KG1 (cell line): Measurements from ENCODE around the gene QKI.

Source experiments
- DNase-seq: peaks from one replicate; lab custom pipeline; 2025; lab: John Stamatoyannopoulos, UW

QKI gene

DNA sequence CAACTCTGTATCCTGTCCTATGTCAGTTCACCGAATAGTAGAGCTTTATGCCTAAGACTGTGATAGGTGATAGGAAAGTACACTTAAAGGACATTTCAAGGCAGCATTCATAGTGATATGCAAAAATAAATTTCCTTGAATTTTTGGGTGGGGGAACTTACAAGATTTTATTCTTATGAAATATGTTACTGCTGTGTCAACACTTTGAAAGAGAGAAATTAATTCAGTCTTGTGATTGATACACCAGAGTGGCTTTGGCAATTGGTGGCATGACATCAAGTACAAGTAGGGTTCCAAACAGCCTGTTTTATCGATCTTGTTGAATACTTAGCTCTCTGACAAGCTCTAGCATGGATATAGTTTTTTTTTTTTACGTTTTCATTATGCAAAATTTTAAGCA, 72.3 kb downstream of the QKI start:
- DNase-seq = no peak

DNA sequence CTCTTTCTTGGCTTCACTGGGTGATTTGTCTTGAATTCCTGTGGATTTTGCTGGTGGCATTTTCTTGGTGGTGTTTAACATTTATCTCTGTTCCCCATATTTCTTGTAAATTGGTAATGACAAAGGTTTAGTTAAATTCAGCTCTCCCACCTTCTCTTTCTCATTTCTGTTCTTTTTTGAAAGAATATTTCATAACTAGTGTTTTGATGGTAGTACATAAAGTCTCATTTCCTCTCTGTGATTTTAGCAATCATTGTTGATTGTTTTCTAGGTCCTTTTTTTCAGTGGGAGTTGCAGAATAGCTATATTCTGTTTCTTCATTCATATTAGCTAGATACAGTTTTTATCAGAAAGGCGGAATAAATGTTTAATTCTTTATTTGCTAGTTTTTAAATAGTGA, 73.1 kb downstream of the QKI start:
- no peak for DNase-seq

DNA sequence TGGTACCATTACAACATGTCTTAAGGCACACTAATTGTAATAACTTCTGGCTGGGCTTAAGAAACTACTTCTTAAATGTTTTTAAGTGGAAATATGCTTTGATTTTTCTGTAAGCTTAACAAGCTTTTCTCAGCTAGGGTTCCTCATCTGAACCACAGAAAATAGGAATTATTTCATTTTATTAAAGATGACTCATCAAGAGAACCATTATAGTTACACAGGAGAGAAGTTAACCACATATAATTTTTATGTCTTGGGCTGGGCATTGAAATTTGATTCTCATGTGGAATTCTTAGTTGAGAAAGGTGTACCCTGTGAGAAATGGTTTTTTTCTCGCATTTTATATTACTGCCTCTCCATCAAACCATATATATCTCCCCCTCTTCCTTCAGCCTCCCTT, 75.1 kb downstream of the QKI start:
- DNase-seq = no peak

DNA sequence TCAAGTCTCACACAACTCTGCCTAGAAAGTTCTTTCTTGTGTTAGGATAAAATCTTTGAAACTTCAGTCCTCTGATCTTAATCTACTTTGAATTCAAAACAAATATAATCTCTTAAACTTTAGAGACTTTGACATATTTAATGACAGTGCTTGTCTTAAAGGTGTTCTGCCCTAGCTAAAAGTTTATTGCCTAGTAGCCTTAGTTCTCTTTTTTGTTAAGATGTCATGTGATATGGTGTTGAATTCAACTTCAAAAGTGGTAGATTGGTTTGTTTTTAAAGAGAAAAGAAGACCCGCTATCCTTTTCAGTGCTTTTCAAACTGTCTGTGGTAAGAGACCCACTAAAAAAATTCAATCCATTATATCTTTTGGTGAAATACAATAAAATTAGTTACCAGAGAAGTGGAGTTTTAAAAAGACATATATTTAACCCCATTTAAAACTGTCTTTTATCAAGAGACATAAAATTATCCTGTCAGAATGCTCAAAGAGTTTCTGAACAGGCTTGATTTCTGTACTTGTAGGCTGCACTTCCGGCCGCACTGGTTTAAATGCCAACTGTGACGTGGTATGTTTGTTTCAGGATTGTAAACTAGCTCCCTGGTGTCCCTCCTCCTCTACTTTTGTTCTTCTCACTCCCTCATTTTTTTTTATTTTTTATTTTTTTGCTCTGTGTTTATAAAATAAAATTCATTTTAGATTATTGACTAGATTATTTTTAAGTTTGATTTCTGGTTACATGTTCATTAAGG, 76.5 kb downstream of the QKI start:
- DNase-seq = no peak

DNA sequence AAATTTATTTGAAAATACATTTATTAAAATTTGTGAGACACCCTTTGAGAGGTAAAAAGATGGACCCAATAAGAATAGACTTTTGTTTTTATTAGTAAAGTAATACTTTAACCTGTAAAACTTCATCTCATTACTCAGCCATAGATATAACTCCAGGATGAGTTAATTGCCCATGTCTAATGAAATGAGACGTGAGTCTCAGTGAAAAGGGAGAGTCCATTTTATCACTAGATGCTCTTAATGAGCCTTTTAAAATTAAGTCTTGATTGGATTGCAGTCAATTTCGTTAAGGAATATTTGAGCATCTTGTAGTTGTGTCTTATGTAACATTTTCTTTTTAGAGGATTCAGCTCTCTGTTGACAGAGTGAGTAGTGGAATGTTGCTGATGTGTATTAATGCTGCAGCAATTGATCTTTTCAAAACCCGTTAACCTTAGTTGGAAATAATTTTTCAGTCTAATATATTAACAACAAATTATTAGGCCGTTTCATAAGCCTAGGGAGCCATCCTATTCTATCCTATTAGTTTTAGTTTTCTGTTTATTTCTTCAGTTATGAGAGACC, 77.3 kb downstream of the QKI start:
- DNase-seq = no peak

DNA sequence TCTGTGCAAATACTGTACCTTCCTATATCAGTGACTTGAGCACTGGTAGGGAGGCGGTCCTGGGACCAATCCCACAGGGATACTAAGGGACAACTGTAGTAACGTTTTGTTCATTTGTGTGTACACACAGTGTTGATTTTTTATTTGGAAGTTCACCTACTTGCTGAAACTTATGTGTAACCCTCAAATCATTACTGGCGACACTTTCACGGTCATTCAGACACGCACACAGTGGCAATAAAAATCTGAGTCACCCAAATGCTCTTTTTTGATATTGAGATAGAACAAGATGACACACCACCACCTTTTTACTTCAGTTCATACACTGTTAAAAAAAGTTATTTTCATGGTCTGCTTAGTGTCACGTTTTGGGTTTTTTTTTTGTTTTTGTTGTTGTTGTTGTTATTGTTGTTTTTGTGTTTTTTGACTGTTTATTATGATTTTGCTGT, 79.8 kb downstream of the QKI start:
- no peak for DNase-seq

DNA sequence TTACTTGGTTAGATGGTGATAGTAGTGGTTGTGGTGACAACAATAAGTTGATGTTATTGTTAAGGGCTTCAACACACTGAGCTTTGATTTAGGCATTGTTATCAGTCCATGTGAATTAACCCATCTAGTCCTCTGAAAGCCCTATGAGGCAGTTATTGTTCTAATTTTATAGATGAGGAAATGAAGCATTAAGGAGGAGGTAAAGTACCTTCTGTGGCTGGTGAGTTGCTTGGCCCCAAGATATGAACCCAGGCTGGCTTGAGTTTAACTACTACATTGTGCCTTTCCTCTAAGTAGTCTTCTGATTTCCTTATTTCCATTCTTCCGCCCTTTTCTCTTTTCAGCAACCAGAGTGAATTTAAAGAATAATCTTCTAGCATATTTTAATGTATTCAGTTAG, 81.7 kb downstream of the QKI start:
- no peak for DNase-seq

DNA sequence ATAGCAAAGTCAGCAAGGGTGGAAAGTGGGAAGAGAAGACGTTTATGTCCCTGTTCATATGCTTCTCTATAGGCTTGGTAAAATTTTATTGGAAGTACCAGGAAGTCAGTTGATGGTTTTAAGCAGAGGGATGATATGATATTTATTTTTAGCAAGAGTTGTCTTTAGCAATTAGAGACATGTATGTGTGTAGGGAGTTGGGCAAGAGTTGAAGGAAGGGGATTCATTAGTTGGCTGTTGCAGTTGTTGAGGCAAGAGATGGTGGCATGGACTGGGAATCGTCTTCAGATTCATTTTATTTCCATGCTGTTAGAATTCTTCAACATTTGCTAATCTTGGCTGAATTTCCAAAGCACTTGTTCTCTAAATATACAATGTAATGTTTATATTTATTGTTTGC, 85.6 kb downstream of the QKI start:
- no peak for DNase-seq

DNA sequence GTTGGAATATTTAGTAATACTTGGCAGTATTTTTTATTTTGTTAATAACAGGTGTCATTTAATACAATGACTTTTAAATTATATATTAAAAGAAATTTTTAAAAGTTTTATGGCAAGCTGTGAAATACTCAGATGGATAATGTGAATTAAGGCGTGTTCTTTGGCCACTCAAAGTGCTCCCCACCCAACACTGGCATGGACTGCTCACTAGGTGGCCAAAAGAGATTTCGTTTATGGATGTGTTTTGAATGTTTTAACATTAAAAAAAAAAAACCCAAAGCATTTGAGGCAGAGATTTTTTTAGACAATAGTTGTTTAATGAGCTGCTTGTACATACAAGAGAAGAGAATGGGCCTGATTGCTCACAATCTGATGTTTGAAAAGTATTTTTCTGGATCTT, 86.5 kb downstream of the QKI start:
- no peak for DNase-seq

DNA sequence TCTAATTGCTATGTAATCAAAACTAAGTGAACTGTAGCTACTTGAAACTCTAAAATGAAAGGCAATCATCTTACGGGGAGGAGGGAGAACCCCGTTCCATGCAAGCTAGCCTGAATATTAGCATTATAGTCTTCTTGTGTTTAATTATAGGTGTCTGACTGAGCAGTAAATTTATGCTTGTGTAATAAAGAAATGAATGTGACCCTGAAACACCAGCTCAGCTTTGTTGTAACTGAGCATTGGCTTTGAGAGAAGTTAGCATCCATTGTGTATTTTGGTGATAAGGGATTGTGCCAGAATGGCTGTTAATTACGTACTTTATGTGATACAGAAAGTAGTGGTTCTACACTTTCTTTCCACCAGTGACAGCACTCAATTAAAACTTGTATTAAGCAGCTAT, 86.9 kb downstream of the QKI start:
- DNase-seq = no peak

DNA sequence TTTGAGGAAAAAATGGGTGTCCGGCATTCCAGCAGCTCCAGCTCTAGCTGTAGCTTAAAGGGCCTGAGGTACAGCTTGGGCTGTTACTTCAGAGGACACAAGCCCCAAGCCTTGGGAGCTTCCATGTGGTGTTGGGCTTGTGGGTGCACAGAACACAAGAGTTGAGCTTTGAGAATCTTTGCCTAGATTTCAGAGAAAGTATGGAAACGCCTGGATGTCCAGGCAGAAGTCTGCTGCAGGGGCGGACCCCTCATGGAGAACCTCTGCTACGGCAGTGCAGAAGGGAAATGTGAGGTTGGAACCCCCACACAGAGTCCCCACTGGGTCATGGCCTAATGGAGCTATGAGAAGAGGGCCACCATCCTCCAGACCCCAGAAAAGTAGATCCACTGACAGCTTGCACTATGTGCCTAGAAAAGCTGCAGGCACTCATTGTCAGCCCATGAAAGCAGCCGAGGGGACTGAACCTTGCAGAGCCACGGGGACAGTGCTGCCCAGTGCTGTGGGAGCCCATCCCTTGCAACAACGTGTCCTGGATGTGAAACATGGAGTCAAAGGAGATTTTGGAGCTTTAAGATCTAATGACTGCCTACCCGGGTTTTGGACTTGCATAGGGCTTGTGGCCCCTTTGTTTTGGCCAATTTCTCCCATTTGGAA, 90.6 kb downstream of the QKI start:
- no peak for DNase-seq

DNA sequence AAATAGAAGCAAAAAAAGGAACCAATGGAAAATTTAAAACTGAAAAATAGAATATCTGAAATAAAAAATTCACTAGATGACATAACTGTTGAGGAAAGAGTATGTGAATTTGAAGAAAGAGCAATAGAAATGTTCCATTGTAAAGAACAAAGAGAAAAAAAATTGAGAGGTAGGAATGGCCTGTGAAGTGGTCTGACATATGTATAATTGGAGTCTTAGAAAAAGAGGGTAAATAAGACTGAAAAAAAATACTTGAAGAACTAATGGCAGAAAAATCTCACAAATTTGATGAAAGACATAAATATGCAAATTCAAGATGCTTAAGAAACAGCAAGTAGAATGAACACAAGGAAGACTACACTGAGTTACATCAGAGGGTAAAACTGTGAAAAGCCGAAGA, 93.4 kb downstream of the QKI start:
- DNase-seq = no peak

DNA sequence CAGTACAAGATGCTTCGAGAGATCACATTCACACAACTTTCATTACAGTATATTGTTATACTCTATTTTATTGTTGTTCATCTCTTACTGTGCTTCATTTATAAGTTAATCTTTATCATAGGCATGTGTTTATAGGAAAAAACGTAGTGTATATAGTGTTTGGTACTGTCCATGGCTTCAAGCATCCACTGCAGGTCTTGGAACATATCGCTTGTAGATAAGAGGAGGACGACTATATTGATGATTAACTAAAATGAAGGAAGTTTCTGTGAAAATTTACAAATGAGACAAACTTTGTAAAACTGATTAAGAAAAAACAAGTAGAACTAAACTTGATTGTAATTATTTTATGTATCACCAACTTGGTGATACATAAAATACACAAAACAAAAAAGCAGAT, 98.5 kb downstream of the QKI start:
- DNase-seq = no peak

DNA sequence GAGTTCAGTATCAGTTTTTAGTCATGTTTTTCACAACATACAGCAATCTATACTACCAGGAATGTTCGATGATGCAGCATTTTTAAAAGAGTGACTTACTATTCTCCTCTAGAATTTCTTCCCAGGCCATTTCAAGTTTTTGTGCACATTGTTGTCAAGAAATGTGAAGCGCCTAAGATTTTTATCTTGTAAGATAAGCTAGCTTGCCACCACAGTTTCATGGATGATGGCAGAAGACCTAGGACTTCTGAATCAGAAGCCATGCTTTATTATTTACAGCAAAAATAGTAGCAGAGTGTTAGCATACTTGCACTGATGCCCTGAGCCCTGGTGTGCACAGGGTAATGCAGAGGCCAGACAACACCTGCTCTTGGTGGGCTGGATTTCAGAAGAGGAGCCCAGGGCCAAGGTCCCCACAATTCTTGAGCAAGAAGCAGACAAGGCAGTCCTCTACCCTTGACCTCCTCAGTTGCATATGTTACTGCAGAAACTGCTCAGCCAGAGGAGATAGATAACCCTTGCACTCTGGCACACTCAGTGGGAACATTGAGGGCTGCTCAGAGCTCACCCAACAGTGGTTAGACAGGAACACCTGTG, 99.2 kb downstream of the QKI start:
- DNase-seq = no peak

DNA sequence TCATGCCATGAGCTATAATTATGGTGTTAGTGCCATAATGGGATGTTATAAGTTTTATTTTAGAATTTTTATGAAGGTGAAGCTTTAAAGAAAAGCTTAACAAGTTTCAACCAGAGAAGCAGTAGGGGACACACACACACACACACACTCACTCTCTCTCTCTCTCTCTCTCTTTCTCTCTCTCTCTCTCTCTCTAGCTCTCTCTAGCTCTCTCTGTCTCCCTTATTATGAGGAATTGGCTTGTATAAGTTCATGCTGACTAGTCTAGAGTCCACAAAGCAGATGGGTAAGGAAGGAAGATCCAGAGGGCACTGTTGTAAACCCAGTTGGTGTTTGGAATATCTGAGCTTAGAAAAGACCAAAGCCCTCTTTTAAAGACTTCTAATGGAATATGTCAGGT, 102.4 kb downstream of the QKI start:
- no peak for DNase-seq

DNA sequence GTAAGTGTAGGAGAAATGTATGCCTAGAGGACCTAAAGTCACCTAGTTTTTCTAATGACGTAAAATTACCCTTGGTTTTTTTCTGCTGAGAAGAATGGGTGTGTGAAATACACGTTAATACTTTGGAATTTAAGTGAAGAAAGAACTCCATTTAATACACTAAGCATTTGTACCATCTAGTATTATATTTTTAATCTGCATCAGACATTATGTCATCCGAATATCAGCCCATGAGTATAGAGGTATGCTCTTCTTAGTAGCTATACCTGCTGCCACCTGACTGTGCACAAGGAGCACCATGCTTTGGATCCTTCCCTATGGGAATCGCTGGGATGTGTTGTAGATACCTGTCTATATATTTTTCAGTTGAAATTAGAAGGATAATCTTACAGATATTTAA, 106.4 kb downstream of the QKI start:
- no peak for DNase-seq

DNA sequence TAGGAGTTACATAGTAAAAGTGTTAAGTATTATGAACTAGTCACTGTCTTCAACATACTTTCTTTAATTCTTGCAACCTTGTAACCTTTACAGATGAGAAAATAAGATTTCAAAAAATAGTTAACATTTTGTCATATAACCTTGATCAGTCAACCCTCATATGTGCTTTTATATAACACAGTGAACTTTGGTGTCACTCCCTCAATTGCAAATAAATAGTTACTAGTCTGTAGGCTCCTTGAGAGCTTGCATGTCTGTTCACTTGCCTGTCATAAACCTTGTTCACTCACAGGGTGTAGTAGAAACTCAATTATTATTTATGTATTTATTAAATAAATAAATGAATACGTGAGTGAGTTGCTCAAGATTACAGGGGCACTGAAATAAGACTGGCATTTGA, 107.5 kb downstream of the QKI start:
- no peak for DNase-seq

DNA sequence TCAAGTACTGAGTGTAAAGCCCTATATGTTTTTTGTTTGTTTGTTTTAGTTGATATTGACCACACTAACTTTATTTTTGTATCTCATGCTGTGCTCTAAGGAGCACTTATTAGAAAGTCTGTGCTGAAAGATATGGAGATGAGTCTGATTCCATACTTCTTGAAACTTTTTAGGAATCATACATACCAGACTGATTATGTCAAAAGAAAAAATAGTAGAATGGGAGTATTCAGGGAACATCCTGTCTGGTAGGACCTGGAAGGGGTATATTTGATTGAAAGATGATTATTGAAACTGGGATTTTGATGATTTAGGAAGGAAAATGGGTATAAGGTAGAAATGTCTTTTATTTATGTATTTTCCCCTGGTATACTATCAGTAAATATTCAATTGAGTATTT, 111.4 kb downstream of the QKI start:
- DNase-seq = no peak

DNA sequence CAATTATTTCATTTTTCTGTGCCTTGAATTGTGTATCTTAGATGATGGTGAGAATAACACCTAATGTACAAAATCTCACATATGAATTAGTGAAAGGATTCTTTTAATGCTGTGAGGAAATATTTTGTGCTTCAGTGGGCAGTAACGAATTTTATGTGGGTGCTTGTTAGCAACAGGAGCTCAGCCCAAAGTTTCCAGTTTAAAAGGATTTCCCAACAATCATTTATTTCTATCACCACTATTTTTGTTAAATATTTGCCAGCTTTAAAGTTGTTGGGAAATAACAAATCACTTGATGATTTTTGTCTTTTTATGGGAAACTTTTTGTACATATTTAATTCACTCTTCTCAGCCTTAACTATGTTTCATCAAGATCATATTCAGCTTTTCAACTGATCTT, 111.8 kb downstream of the QKI start:
- no peak for DNase-seq

DNA sequence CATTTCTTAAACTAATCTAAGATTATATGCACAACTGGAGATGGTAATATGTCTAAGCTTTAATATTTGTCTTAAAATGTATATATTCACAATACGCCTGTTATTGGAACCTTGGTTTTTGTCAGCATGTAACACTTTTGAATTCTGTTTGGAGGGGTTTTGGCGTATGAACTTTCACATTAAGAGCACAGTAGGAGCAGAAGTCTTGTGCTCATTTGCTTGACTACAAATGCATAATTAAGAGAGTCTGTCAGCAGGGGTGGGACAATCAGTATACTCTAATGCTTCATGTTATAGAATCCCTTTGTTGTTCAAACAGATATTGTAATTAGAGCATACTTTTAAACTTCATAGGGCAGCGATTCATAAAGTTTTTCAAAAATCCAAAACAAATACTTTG, 112.8 kb downstream of the QKI start:
- no peak for DNase-seq

DNA sequence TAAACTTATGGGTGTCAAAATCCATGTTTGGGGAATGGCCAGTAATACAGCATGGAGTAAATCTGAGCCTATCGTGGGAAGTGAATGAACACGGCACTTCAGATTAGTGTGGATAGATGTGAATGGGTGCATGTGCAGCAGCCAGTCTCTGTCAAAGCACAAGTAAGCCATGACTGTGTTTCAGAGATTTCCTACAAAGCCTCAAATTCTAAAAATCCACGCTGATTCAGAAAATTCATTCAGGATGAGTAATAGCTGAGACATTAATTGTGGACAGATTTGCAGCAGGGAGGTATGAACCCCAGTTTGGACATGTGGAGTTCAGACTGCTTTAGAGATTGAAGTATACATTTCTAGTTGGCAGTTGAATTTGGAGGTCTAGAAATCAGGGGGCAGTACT, 115.1 kb downstream of the QKI start:
- no peak for DNase-seq

DNA sequence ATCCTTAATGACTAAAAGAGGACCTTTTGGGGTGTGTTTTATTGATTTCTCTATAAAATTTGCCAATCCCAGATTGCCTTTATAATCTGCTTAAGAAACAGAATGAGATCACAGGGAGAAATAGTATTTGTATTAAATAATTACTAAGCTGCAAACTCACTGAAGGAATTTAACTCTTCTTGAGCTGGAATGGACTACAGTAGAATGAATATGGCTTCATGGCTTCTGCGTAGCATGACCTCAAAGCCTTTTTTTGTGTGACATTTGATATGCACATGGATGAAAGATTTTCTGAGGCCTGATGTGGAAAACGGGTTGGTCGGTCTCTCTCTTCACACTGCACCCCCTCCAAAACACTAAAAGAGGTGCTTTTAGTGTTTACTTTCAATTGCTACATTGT, 115.9 kb downstream of the QKI start:
- no peak for DNase-seq

DNA sequence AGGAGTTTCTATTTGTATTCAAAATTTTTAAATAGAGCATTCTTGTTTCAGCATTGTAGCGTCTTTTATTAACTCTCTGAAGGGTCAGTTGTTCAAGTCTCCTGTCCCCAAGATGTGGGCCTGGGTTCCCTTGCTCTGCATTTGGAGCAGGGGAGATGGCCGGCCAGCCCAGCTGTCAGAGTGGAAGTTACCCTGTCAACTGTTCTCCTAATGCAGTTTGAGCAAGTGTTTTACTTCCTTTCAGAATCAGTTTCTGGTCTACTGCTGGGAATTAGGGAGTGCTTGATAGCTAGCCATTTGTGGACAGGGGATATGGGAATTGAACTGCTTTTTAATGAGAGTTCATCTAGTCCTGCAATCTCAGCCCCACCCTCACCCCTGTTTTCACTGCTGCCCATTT, 116.6 kb downstream of the QKI start:
- no peak for DNase-seq
